Choroid plexus epithelial cell (primary cell): ENCODE results near the gene PREX1.

Source experiments
- DNase-seq: peaks from one replicate; pipeline ENCODE4 v3.0.0-alpha.2; 2010; ENCODE audit warnings: low read depth
- H3K4me3 ChIP-seq: 2 replicates; pipeline ENCODE4 v1.5.1; 2011; ENCODE audit warnings: low read depth, mild to moderate bottlenecking, control low read depth, low read length, moderate library complexity
- CTCF ChIP-seq: conservative IDR thresholded peaks from 2 replicates; pipeline ENCODE4 v1.5.1; 2011; ENCODE audit warnings: low read depth, mild to moderate bottlenecking, control low read depth, inconsistent platforms, low read length, moderate library complexity

PREX1 gene

GRCh38 chr20:48851579-48851978 lies 23.8 kb upstream of the PREX1 start:
- TF ChIP-seq CTCF: no peak
- DNase-seq: no peak
- H3K4me3 ChIP-seq: no peak overlapping the region

GRCh38 chr20:48850977-48851299 lies 23.1 kb upstream of the PREX1 start:
- DNase-seq: no peak
- TF ChIP-seq CTCF: no peak
- H3K4me3 ChIP-seq: no peak overlapping the region

- no peak overlapping the region for H3K4me3 ChIP-seq
- no peak for TF ChIP-seq CTCF
Measured at GRCh38 chr20:48850257-48850976, 22.6 kb upstream of the PREX1 start.

GRCh38 chr20:48849779-48850178 lies 22.0 kb upstream of the PREX1 start:
- no peak for TF ChIP-seq CTCF
- no peak for DNase-seq
- H3K4me3 ChIP-seq: no peak overlapping the region

More at GRCh38 chr20:48850257-48850976, 22.6 kb upstream of the PREX1 start:
- DNase-seq: no peak

GRCh38 chr20:48849299-48849698 lies 21.5 kb upstream of the PREX1 start:
- TF ChIP-seq CTCF: no peak
- no peak for DNase-seq
- no peak overlapping the region for H3K4me3 ChIP-seq

GRCh38 chr20:48847498-48848205 lies 19.9 kb upstream of the PREX1 start:
- DNase-seq: no peak
- no peak for TF ChIP-seq CTCF
- no peak overlapping the region for H3K4me3 ChIP-seq
